T-helper 9 cell (primary cell): ENCODE data around the gene VASH2.
"Not testable (repeated sequence)": the region's sequence is repeated elsewhere in the genome, so short reads cannot be mapped to it uniquely, and the experiment has no call there.

ENCODE experiments used
- DNase-seq: peaks from one replicate; pipeline ENCODE4 v3.0.0-alpha.2; 2020
- total RNA-seq, 2 donors: gene quantifications; one replicate each; lab custom pipeline; 2026; lab: John Stamatoyannopoulos, UW

Gene VASH2
- 0 reads per million in 2 donors for total RNA-seq

DNA sequence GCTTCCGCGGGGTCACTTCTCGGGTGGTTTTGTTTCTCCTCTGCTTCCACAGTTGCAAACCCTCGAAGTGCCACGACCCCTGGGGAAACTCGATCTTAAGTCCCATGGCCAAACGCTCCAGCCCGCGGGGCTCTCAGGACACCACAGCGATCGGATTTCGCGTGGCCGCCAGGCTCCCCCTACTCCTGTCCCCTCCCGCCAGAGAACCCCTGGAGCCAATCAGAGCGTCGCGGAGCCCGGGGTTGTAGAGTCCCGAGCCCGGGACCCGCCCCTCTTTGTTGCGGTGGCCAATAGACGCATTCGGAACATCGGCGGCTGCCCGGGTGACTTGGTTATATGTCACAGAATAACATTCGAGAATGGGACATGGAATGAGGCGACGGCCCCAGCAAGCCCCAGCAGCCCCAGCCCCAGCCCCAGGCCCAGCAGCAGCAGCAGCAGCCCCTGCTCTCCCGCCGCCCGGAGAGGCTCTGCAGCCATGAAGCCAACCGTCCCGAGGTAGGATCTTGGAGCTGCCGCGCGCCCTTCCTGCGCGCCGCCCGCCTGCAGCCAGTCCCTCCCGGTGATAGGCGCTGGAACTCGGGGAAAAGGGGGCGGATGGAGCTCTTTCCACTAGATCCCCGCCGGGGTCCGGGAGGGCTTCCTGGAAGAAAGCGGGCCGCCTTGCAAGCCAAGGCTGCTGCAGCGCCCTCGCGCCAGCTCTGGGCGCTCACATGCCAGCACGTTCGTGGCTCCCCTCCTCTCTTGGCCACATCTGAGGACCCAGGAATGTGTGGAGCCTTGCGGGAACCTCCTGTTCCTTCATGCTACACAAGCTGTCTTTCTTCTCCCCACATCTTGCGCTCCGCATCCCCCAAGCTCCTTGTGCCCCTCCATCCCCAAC is at the start of gene VASH2:
TSS of gene VASH2 (plus strand) at position 299 of the 883 bp plus-strand sequence. CDS start 1,002 bp downstream, outside the sequence.
- DNase-seq, result peak; percentile 1

DNA sequence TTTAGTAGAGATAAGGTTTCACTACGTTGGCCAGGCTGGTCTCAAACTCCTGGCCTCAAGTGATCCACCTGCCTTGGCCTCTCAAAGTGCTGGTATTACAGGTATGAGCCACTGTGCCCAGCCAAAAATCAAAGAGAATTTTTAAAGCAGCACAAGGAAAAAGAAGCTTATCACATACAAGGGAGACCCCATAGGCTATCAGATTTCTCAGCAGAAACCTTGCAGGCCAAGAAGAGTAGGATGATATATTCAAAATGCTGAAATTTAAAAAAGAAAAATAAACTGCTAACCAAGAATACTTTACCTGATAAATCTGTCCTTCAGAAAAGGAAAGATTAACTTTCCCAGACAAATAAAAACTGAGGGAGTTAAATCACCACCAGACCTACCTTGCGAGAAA is 49.1 kb upstream of the VASH2 start:
- DNase-seq, result no peak

DNA sequence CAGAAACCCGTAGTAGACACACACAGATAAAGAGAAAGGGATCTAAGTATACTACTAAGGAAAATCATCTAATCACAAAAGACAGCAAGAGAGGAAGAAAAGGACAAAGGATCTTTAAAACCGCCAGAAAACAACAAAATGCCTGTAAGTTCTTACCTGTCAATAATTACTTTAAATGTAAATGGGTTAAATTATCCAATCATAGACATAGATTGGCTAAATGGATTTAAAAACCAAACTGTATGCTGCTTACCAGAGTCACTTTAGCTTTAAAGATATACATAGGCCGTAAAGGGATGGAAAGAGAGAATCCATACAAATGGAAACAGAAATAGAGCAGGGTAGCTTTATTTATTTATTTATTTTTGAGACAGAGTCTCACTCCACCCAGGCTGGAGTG is 48.3 kb upstream of the VASH2 start:
- no peak for DNase-seq

DNA sequence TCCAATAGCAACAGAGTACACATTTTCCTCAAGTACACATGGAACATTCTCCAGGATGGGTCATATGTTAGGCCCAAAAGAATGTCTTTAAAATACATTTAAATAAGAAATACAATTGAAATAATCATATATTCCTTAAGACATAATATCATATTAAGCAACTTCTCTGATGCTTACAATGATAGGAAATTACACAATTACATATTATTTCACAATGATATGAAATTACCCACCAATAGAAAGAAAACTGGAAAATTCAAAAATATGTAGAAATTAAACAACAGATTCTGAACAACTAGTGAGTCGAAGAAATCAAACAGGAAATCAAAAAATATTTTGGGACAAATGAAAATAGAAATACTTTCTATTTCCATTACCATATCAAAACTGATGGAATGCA is 46.7 kb upstream of the VASH2 start:
- no peak for DNase-seq

DNA sequence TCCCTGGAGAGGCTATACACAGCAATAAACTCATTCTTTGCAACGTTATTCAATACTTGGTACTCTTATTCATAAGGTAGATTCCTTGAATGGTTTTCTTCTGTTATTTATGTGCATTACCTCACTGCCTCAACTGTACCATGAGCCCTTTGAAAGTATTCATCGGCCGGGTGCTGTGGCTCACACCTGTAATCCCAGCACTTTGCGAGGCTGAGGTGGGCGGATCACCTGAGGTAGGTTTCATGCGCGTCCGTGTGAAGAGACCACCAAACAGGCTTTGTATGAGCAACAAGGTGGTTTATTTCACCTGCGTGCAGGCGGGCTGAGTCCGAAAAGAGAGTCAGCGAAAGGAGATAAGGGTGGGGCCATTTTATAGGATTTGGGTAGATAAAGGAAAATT is 42.3 kb upstream of the VASH2 start:
- DNase-seq, result not testable (repeated sequence)

DNA sequence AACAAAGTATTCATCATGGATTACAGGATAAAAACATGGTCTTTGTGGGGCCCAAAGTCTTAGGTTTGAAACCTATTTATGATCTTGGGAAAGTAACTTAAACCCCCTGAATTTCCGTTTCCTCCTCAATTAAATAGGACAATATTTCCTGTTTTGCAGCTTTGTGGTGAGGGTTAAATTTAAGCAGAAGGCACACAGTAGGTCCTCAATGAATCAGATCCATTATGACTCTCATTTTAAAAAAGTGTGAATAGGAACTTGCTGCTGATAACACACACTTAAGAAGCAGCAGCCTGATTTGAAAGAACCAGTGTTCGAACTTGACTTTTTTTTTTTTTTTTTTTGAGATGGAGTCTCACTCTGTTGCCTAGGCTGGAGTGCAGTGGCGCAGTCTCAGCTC is 41.4 kb upstream of the VASH2 start:
- DNase-seq, result no peak

DNA sequence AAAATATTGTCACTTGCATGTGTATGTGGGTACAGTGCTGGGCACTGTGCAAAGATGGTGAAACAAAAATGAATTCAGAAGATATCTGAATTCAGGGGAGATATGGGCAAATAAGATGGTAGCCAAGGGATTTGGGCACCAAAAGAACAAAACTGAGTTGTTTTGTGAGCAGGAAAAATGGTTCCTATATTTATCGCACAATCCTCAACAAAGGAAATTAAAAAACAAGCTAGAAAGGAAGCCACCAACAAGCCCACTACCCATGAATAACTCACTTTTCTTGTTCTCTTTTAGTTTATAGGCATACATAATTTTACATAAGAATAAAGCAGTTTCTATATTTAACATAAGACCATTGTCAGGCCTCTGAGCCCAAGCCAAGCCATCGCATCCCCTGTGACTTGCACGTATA is 40.7 kb upstream of the VASH2 start:
- no peak for DNase-seq

DNA sequence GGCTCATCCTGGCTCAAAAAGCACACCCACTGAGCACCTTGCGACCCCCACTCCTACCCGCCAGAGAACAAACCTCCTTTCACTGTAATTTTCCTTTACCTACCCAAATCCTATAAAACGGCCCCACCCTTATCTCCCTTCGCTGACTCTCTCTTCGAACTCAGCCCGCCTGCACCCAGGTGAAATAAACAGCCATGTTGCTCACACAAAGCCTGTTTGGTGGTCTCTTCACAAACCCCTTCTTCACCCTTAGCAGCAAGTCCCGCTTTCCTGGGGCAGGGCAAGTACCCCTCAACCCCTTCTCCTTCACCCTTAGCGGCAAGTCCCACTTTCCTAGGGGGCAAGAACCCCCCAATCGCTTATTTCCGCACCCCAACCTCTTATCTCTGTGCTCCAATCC is 40.1 kb upstream of the VASH2 start:
- DNase-seq, result not testable (repeated sequence)

DNA sequence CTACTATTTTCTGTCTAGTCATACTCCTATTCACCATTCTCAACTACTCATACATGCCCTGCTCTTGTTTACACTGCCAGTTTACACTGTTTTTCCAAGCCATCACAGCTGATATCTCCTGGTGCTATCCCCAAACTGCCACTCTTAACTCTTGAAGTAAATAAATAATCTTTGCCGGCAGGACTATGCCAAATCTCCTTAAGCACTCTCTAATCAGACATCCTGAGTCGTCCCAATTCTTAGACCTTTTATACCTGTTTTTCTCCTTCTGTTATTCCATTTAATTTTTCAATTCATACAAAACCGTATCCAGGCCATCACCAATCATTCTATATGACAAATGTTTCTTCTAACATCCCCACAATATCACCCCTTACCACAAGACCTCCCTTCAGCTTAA is 36.7 kb upstream of the VASH2 start:
- not testable (repeated sequence) for DNase-seq

DNA sequence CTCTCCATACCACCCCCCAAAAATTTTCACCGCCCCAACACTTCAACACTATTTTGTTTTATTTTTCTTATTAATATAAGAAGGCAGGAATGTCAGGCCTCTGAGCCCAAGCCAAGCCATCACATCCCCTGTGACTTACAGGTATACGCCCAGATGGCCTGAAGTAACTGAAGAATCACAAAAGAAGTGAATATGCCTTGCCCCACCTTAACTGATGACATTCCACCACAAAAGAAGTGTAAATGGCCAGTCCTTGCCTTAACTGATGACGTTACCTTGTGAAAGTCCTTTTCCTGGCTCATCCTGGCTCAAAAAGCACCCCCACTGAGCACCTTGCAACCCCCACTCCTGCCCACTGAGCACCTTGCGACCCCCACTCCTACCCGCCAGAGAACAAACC is 36.2 kb upstream of the VASH2 start:
- DNase-seq, result not testable (repeated sequence)

DNA sequence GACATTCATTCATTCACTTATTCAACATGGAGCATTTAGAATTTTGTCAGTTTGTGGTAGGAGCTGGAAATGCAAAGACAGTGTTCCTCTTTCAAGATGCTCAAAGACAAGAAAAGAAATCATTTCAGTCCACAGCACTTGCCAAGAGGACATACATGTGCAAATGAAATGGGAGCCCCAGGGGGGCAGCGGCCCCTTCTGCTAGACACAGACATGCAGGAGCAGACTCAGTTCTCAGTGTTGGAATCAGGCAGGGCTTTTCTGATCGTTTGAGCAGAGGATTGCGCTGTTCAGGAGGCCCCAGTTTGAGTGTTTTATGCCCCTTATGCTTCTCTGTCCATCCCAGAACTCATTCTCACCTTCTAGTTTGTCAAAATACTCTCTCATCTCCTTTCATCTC is 35.6 kb upstream of the VASH2 start:
- DNase-seq, result no peak

DNA sequence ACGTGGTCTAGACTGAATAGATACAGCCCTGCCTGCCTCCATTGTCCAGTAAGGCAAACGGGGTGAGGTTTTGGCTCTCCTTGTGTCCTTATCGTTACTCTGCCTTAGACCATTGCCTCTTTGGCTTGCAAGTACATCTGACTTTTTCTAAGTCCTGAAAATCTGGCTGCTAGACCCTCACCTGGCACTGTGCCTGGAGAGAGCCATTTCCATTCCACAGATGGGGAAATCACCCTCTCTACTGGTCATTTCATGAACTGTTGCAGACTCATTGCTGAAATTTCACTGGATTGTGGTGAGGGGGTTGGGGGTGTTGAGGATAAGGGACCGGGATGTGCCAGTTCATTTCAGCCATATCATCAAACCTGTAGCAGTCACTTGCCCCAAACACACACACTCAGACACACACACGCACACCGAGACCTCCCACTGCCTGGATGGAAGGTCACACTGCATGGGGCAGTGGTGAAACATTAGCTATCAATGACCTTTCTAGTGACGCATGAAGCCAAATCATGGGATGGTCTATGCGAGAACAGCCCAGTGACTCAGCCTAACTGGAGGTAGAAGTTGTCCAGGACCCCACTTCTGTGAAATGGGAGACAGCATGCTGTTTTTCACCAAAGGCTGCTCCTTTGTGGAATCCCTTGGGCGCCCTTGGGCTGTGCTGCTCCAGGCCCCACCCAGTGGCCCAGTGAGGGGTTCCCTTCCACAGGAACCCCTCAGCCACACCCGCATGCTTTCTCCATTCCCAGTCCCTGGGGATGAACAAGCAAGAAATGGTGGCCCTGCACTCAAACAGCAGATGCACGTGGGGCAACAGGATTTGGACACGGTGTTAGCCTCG is 34.9 kb upstream of the VASH2 start:
- no peak for DNase-seq

DNA sequence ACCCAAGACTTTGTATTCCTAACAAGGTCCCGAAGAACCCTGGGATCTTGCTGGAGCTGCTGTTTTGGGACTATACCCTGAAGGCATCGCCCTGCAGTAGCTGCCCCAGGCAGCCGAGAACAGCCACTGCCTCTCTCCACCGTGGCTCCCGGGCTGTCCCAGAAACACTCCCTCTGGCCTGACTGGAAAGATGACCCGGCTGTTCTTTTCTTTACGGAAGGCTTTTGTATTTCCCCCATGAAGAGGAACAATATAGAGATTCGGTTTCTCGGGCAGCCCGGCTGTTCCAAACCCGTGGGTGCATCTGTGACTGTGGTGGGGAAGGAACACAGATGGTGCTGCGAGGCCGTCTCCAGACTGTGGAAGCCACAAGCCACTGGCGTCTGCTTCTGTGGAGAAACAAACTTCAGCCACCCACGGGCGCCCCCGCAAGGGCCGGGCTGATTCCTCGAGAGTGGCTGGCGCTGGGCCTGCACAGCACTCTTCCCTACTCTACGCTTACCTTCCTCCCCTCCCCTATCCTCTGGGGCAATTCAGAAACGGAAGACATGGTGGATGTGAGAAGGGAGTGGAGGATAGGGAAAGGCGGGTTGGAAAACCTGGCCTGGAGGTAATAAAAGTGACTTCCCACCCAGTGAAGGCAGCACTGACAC is 33.7 kb upstream of the VASH2 start:
- DNase-seq, result no peak

DNA sequence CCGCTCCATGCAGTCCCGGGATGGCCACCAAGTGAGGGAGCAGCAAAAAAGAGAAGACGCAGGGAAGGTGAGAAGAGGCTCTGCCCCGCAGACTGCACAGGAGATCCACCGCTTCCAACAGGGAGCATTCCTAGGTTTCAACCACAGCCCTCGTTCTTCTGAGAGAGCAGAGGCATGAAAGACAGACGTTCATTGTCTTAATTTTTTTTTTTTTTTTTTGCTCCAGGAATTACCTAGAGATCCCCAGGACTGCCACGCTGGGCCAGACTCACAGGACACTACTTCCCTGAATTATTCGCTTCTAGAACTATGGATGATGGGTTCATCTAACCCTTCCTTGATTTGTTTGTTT is 33.2 kb upstream of the VASH2 start:
- DNase-seq, result no peak

DNA sequence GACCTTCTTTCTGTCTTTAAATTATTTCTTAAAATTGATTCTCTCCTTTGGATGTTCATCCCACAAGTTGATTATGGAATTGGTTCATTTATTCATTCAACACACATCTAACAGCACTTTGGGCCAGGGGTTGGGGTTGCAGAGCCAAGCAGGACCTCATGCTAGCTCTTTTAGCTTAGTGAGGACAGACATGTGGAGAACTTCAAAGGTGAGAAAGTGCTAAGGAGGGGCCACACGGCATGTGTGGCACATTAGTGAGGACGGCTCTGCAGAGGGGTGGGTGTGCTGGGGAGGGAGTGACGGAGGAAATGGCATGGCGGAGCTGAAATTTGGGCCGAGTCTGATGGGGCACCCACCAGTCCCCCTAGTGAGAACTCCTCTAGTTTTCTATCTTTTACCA is 32.5 kb upstream of the VASH2 start:
- DNase-seq, result no peak

DNA sequence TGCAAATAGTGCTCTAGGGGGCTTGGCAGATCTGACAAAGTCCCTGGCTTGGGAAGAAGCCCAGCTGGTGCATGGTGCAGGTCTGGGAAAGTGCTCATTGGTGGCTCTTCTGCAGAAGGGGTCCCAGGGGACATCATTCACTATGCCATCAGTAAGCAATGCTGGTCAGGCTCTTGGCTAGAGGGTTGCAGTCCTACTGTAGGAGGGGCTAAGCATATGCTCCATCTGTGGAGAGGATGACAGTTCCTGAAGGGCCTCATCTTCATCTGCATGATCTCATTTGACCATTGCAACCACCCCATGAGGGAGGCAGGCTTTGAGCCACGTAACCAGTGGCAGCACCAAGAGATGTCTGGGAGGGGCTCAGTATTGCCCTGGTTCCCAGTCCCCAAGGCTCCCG is 31.5 kb upstream of the VASH2 start:
- no peak for DNase-seq

DNA sequence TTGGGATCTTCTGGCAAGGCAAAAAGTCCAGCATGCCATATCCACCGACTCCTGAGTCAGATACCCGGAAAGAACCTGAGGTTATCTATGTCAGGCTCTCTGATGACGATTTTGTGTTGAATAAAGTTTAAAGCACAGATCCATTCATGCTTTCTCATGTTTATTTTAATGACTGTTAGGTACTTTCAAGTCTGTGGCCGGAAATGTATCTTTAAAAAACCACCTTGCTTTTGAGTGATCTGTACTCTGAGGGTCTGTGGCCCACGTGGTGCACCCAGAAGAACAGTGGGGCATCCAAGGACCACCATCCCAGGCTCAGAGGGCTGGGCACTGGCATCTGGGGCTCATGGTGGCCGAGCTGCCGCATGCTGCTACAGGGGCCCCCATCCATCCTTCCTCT is 30.1 kb upstream of the VASH2 start:
- DNase-seq, result no peak

DNA sequence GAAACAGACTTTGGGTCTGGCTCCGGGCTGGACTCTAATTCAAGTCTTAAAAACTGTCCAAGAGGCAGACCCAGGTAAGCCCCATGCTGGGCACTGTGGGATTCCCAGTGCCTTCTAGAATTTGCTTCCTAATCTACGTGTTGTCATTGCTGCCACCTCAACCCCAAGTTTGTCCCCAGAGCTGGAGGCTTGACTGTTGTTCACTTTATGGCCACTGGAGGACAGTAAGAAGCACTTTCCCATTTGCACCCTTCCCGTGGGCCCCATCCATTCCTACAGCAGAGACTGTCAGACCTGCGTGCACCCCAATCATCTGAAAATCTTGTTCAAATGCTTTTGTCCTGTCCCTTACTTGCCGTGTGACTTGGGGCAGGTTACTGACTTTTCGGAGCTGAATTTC is 29.4 kb upstream of the VASH2 start:
- DNase-seq, result no peak

DNA sequence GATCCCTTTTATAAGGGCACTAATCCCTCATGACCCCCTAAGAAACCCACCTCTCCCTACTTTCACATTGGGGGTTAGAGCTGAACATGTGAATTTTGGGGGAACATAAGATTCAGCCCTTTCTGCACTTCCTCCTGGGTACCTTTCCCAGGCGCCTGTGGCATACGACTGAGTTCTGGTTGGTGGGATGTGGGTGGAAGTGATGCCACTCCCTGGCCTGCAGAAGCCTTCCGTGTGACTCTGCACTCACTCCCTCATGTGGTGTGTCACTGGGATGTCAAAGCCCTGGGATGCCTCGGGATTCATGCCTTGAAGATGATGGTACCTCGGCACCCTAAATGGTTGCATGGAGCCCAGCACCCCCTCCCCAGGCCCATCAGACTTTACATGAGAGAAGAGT is 28.3 kb upstream of the VASH2 start:
- no peak for DNase-seq

DNA sequence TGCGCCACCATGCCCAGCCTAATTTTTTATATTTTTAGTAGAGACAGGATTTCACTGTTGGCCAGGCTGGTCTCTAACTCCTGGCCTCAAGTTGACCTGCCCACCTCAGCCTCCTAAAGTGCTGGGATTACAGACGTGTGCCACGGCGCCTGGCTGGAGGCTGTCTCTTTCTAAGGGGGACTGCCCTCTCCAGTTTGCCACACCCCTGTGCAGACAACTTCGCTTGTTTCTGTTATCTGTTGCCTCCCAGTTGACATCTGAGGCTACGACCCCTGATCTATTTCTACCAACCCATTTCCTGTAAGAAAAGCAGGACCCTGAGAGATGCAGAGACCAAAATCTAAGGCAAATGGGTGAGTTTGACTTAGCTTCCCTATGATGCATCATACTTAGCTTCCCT is 24.0 kb upstream of the VASH2 start:
- DNase-seq, result no peak

DNA sequence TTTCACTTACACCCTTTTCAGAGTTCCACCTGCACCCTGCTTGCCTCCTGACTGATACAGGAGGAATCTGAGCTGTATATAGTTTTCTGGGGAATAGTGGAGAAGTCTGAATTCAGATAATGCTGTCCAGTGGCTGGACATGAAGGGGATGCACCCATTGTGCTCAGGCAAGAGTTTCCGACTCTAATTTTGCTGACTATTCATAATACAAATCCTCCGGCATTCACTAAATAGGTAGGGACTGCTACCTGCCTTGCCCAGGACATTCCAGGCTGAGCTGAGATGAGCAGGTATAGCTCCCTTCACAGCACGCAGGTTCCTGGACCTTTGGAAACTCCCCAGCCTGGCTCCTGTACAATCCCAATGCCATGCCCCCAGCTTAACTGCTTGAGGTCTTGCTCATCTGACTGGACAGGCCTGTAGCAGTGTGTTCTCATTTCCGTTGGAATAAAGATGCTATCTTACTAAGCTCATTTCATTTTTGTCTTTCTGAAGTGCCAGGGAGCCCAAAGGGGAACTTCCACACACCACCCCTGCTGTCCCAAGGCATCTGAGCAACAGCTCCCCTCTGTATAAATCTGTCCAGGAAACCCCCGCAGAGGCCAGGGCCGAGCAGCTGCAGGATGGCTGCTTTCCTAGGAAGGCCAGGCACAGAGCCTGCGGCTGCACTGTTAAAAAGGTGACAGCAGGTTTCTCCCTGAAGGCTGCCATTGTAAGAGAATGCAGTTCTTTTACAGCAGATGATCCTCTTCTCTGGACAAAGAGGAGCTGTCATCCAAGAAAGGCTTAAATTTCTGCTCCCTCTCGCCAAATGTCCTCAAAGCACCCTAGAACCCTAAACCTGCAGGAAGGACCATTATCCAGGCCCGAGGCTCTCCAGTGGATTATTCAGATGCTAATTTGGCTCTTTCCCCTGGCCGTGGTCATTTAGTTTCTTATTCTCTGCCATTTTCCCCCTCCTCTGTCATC is 21.7 kb upstream of the VASH2 start:
- DNase-seq, result no peak

DNA sequence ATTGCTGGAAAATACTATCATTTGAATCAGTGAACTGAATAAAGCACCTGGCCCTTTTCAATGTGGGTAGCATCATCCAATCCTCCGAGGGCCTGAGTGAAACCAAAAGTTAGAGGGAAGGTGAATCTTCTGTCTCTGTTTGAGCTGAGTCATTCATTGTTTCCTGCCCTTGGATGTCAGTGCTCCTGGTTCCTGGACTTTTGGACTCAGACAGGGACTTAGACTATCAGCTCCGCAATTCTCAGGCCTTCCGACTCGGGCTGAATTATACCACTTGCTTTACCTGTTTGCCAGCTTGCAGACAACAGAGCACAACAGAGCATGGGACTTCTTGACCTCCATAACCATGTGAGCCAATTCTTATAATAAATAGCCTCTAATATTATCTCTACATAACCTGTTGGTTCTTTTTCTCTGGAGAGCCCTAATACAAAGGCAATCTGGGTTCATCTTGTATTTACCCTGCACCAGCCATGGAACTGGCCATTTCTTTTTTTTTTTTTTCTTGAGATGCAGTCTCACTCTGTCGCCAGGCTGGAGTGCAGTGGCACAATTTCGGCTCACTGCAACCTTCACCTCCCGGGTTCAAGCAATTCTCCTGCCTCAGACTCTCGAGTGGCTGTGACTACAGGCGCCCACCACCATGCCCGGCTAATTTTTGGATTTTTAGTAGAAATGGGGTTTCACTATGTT is 19.2 kb upstream of the VASH2 start:
- no peak for DNase-seq
